Measurements from ENCODE around the gene KCNE3. TPM values are rescaled to one million over a fixed set of nuclear protein-coding genes. Genes with fewer than 3 reads are reported as not detected.

Gene KCNE3
- total and polyA plus RNA-seq, 2 of the 4 experiments (the other 2 are of a cell fraction): 0.05 to 0.18 TPM

GRCh38 chr11:74462631-74463030 is 4.7 kb downstream of the KCNE3 start:
- no peak overlapping the region for H2AK9ac ChIP-seq (replicated peaks; ENCODE audit: low read depth, low read length, poor library complexity)
- intact Hi-C loops (cut with micrococcal nuclease): no loop called here
- no peak overlapping the region for H2AFZ ChIP-seq (replicated peaks; ENCODE audit: low read length, poor library complexity)
- H4K5ac ChIP-seq (ENCODE audit: low read depth, low read length): no peak overlapping the region
- H3K9me3 ChIP-seq (ENCODE audit: control insufficient read depth, insufficient read depth, low read length): no peaks in the 10 kb centered on the region
- H4K8ac ChIP-seq (ENCODE audit: low read depth in 2 of 2, low read length in 2 of 2): no peak overlapping the region
- peaks cover 40% of the 10 kb centered on the region for H3K27me3 ChIP-seq (ENCODE audit: control insufficient read depth, insufficient read depth, low read length)
- H2AK5ac ChIP-seq (ENCODE audit: low read depth, low read length): no peak overlapping the region
- H3K14ac ChIP-seq (replicated peaks; ENCODE audit: low read depth, low read length): no peak overlapping the region
- DNase-seq: no peak
- H2BK120ac ChIP-seq (ENCODE audit: low read depth, low read length): no peak overlapping the region
- 65% methylated on average over 4 of the region's 5 CpGs; no CpG with 5 or more reads in 1 of the 2 experiments for WGBS, 2 experiments (ENCODE audit: extremely low coverage in 2 of 2, insufficient read length in 1 of 2)
- ATAC-seq (ENCODE audit: low read depth): no peak
- no peak overlapping the region for H2BK5ac ChIP-seq (ENCODE audit: low read depth, low read length, poor library complexity, severe bottlenecking)
- no peak overlapping the region for H3K9ac ChIP-seq (ENCODE audit: low read depth, low read length)
- no peak overlapping the region for H2BK15ac ChIP-seq (ENCODE audit: low read depth, low read length)
- POLR2A ChIA-PET (ENCODE audit: unreplicated experiment): no interaction called here
- H4K91ac ChIP-seq (ENCODE audit: insufficient read depth, low read depth, low read length): no peak overlapping the region
- H3K4me2 ChIP-seq (ENCODE audit: low read depth, low read length): no peak overlapping the region
- H3K9me1 ChIP-seq (ENCODE audit: insufficient read depth, low read length): peaks cover 3% of the 10 kb centered on the region; the same call in 1 of the 2 replicates
- no peak overlapping the region for H3K4me3 ChIP-seq (ENCODE audit: insufficient read depth, low read depth, low read length)
- BruUV-seq (replicated peaks): no TSS peak
- in situ Hi-C loops (cut with MboI; ENCODE audit: low sequenced_read_pairs): no loop called here
- no peak overlapping the region for H3K18ac ChIP-seq (ENCODE audit: low read depth, low read length)
- no peaks in the 10 kb centered on the region for H4K20me1 ChIP-seq (ENCODE audit: insufficient read depth, low read length)
- dilution Hi-C loops (cut with HindIII; ENCODE audit: low sequenced_read_pairs, unreplicated experiment): no loop called here
- TF ChIP-seq MAZ (IDR thresholded peaks at IDR 0.05; ENCODE audit: borderline replicate concordance, low read depth, low read length) (no peak), RFX5 (IDR thresholded peaks at IDR 0.05; ENCODE audit: low read depth, low read length) (no peak), POLR2A (IDR thresholded peaks at IDR 0.05; ENCODE audit: low read depth, low read length) (no peak), MXI1 (IDR thresholded peaks at IDR 0.05; ENCODE audit: borderline replicate concordance, low read depth, low read length) (no peak), CEBPB (IDR thresholded peaks at IDR 0.05; ENCODE audit: low read depth, low read length) (no peak), FOS (IDR thresholded peaks at IDR 0.05; ENCODE audit: low read depth, low read length) (no peak), SMC3 (IDR thresholded peaks at IDR 0.05; ENCODE audit: low read depth, low read length) (no peak), ELK1 (IDR thresholded peaks at IDR 0.05; ENCODE audit: borderline replicate concordance, low read depth, low read length) (no peak)
- H3K79me1 ChIP-seq (ENCODE audit: low read depth in 1 of 2, low read length in 2 of 2): no peaks in the 10 kb centered on the region
- H3K27ac ChIP-seq (ENCODE audit: insufficient read depth, low read length): no peak overlapping the region
- no peak overlapping the region for H2BK20ac ChIP-seq (ENCODE audit: low read depth, low read length)
- H3K56ac ChIP-seq (ENCODE audit: extremely low read depth, insufficient read depth, low read length): no peak overlapping the region
- CTCF ChIA-PET: interaction anchor here (0.6 to 1.4 kb wide), 3 partner anchors 9 to 239 kb away, joined by 3 to 4 read pairs (median 3); no protein-coding TSS in a partner anchor
- H3K4ac ChIP-seq (ENCODE audit: low read depth, low read length): no peak overlapping the region
- H3K4me1 ChIP-seq (ENCODE audit: control insufficient read depth, insufficient read depth, low read length): peaks cover 4% of the 10 kb centered on the region; the same call in 1 of the 2 replicates
- no peak overlapping the region for H3K23ac ChIP-seq (ENCODE audit: low read depth, low read length)
- H3K36me3 ChIP-seq (ENCODE audit: control insufficient read depth, insufficient read depth, low read length): no peaks in the 10 kb centered on the region
